Esophagus mucosa (tissue), 1 donor: ENCODE measurements around the gene EIF1B. TPM values are rescaled to one million over a fixed set of nuclear protein-coding genes. Genes with fewer than 3 reads are reported as not detected.

Experiments
- ATAC-seq: fragments of 200-7000 bp; cut with Tn5 transposase; one replicate; pipeline ENCODE4 v1.9.1; 2020
- total RNA-seq: library from RNA; stranded (reverse); gene quantifications from one replicate; pipeline ENCODE4 v1.2.4, GENCODE V29; 2023
- donor health status: DM: yes; HTN: yes; CAD: no.

Gene EIF1B
- total RNA-seq, 1 donor from 2014 or later = 19.5 TPM

DNA sequence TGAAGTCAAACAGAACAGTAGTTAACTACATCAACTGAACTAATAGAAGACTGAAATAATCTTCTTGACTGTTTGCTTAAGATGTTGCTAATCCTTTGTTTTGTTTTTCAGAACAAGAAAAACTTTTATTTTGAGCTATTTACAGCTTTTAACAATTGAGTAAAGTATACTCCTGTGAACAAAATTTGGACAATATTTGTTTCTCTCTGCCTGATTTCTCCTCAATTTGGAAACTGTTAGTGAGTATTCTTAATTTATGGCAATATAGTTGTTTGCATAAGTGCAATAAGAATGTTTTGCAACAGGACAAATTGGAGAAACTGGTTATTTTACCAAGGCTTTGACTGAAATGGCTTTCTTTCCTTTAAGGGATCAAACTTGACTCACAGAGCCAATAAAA is 41.0 kb downstream of the EIF1B start:
- no peak for ATAC-seq

DNA sequence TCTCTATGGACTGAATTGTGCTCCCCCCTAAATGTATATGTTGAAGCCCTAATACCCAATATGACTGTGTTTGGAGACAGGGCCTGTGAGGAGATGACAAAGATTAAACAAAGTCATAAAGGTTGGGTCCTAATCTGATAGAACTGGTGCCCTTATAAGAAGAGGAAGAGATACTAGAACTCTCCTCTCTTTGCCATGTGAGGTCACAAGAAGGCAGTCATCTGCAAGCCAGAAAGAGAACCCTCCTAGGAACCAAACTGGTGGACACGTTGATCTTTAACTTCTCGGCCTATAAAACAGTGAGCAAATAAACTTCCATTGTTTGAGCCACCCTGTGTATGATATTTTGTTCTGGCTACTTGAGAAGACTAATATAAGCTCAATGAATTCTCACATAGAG is 45.9 kb downstream of the EIF1B start:
- no peak for ATAC-seq

DNA sequence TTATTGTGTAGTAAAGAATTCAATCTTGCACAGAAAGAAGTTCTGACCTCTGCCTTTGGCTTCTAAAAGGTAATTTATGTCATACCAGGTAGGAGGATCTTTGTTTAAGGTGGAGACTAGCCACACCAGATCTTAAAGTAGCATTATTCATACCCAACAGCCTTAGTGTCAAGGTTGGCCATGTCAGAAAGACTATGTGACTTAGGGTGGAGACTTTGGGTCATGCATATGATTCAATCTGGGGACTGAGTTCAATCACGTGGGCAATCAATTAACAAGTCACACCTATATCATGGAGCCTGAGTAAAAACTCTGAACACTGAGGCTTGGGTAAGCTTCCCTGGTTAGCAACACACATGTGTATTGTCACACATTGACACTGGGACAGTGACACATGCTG is 48.9 kb downstream of the EIF1B start:
- ATAC-seq = peak; percentile 73

Other genes with a start within 250 kb of the EIF1B start
- 9.2 TPM for gene ENTPD3, start 77.5 kb downstream of the EIF1B start, total RNA-seq
- 1,667 TPM for gene RPL14, start 147.6 kb downstream of the EIF1B start, total RNA-seq
- 3.6 TPM for gene ZNF619, start 167.4 kb downstream of the EIF1B start, total RNA-seq
- 0.56 TPM for gene ZNF620, start 196.3 kb downstream of the EIF1B start, total RNA-seq
- 11.5 TPM for gene ZNF621, start 215.3 kb downstream of the EIF1B start, total RNA-seq